Stimulated activated naive CD8-positive, alpha-beta T cell treated with anti-CD3 and anti-CD28 coated beads, Interleukin-15, amount 100 ng/mL, for 72 hours (primary cell): ENCODE measurements around the gene LLGL1.

ENCODE experiments used
- ATAC-seq: fragments of 150-1000 bp; cut with Tn5 transposase; 2 replicates; pipeline ENCODE4 v1.10.0; 2021; ENCODE audit warnings: mild to moderate bottlenecking, moderate library complexity
- DNase-seq, 2 donors: peaks; one replicate each; pipeline ENCODE4 v3.0.0; 2021 to 2022
- H3K27ac Mint-ChIP-seq, 2 donors: one replicate each; pipeline ENCODE4 v1.8.0; 2022; ENCODE audit warnings: mild to moderate bottlenecking in 2 of 2, mixed read lengths in 2 of 2, moderate library complexity in 2 of 2
- H3K27me3 Mint-ChIP-seq: one replicate; pipeline ENCODE4 v1.8.0; 2022; ENCODE audit warnings: mixed read lengths
- H3K4me1 Mint-ChIP-seq: one replicate; pipeline ENCODE4 v1.8.0; 2022; ENCODE audit warnings: mild to moderate bottlenecking, mixed read lengths
- H3K4me3 Mint-ChIP-seq, 2 donors: one replicate each; pipeline ENCODE4 v1.8.0; 2022; ENCODE audit warnings: mild to moderate bottlenecking in 2 of 2, mixed read lengths in 2 of 2, moderate library complexity in 1 of 2
- H3K9me3 Mint-ChIP-seq, 2 donors: one replicate each; pipeline ENCODE4 v1.8.0; 2022; ENCODE audit warnings: mixed read lengths in 2 of 2

The LLGL1 gene

GRCh38 chr17:18250708-18251107 is 25.3 kb downstream of the LLGL1 start:
- H3K27ac Mint-ChIP-seq: peak overlapping the region in 1 of 2 donors; percentile 86
- H3K9me3 Mint-ChIP-seq: no peaks in the 10 kb centered on the region
- ATAC-seq (no peak), DNase-seq (no peak)
- no peaks in the 10 kb centered on the region for H3K27me3 Mint-ChIP-seq
- no peak overlapping the region for H3K4me3 Mint-ChIP-seq
- H3K4me1 Mint-ChIP-seq: peaks cover 21% of the 10 kb centered on the region

GRCh38 chr17:18251204-18251603 is 25.8 kb downstream of the LLGL1 start:
- no peak for DNase-seq
- no peak for ATAC-seq
- H3K27ac Mint-ChIP-seq: peak overlapping the region in 1 of 2 donors; percentile 67
- peaks cover 21% of the 10 kb centered on the region for H3K4me1 Mint-ChIP-seq
- H3K27me3 Mint-ChIP-seq: no peaks in the 10 kb centered on the region
- no peaks in the 10 kb centered on the region for H3K9me3 Mint-ChIP-seq
- H3K4me3 Mint-ChIP-seq: no peak overlapping the region

GRCh38 chr17:18252160-18252559 is 26.7 kb downstream of the LLGL1 start:
- DNase-seq: no peak
- no peaks in the 10 kb centered on the region for H3K9me3 Mint-ChIP-seq
- H3K27me3 Mint-ChIP-seq: no peaks in the 10 kb centered on the region
- H3K4me3 Mint-ChIP-seq: no peak overlapping the region
- no peak for ATAC-seq
- no peak overlapping the region for H3K27ac Mint-ChIP-seq
- H3K4me1 Mint-ChIP-seq: peaks cover 30% of the 10 kb centered on the region

- Mint-ChIP-seq H3K9me3 (no peaks in the 10 kb centered on the region), H3K27me3 (no peaks in the 10 kb centered on the region), H3K4me1 (peaks cover 35% of the 10 kb centered on the region), H3K4me3 (no peak overlapping the region), H3K27ac (peak overlapping the region in 1 of 2 donors; percentile 80)
- no peak for DNase-seq
- ATAC-seq: no peak
Measured at GRCh38 chr17:18253187-18253884, 27.9 kb downstream of the LLGL1 start.

- Mint-ChIP-seq H3K27ac (peak overlapping the region in 1 of 2 donors; percentile 53), H3K27me3 (no peaks in the 10 kb centered on the region), H3K4me3 (no peak overlapping the region), H3K9me3 (no peaks in the 10 kb centered on the region), H3K4me1 (peaks cover 26% of the 10 kb centered on the region)
- ATAC-seq: no peak
- no peak for DNase-seq
Measured at GRCh38 chr17:18253947-18254821, 28.7 kb downstream of the LLGL1 start.

GRCh38 chr17:18254888-18255649 is 29.6 kb downstream of the LLGL1 start:
- no peak for DNase-seq
- no peak overlapping the region for H3K27ac Mint-ChIP-seq
- H3K4me3 Mint-ChIP-seq: no peak overlapping the region
- no peaks in the 10 kb centered on the region for H3K9me3 Mint-ChIP-seq
- H3K27me3 Mint-ChIP-seq: no peaks in the 10 kb centered on the region
- no peak for ATAC-seq
- H3K4me1 Mint-ChIP-seq: peaks cover 32% of the 10 kb centered on the region

GRCh38 chr17:18256351-18256750 is 30.9 kb downstream of the LLGL1 start:
- H3K27me3 Mint-ChIP-seq: no peaks in the 10 kb centered on the region
- H3K4me3 Mint-ChIP-seq: peak overlapping the region in 1 of 2 donors; percentile 100
- no peaks in the 10 kb centered on the region for H3K9me3 Mint-ChIP-seq
- no peak for ATAC-seq
- H3K4me1 Mint-ChIP-seq: peaks cover 29% of the 10 kb centered on the region
- DNase-seq: no peak
- no peak overlapping the region for H3K27ac Mint-ChIP-seq

GRCh38 chr17:18256776-18257175 is 31.3 kb downstream of the LLGL1 start:
- Mint-ChIP-seq H3K9me3 (no peaks in the 10 kb centered on the region), H3K27me3 (no peaks in the 10 kb centered on the region), H3K4me3 (peak overlapping the region; percentile 99 to 100), H3K4me1 (peaks cover 33% of the 10 kb centered on the region), H3K27ac (peak overlapping the region in 1 of 2 donors; percentile 97)
- DNase-seq (no peak), ATAC-seq (no peak)

- Mint-ChIP-seq H3K4me1 (peaks cover 40% of the 10 kb centered on the region), H3K4me3 (peak overlapping the region; percentile 99 to 100), H3K27me3 (no peaks in the 10 kb centered on the region), H3K27ac (peak overlapping the region; percentile 97), H3K9me3 (no peaks in the 10 kb centered on the region)
- no peak for ATAC-seq
- DNase-seq: peak in 1 of 2 donors; percentile 36
Measured at GRCh38 chr17:18257268-18257981, 32.0 kb downstream of the LLGL1 start.

GRCh38 chr17:18257982-18258355 is 32.5 kb downstream of the LLGL1 start:
- no peaks in the 10 kb centered on the region for H3K27me3 Mint-ChIP-seq
- ATAC-seq (peak; percentile 52), DNase-seq (peak; percentile 56 to 61)
- peaks cover 43% of the 10 kb centered on the region for H3K4me1 Mint-ChIP-seq
- no peaks in the 10 kb centered on the region for H3K9me3 Mint-ChIP-seq
- peak overlapping the region; percentile 97 for H3K27ac Mint-ChIP-seq
- H3K4me3 Mint-ChIP-seq: peak overlapping the region; percentile 99 to 100

GRCh38 chr17:18258356-18259038 is 33.1 kb downstream of the LLGL1 start, which contains the start of gene FLII:
FLII (minus strand) TSS chr17:18258738; CDS start chr17:18258690, 48 bp downstream.
- ATAC-seq: peak; percentile 31
- H3K27me3 Mint-ChIP-seq: no peaks in the 10 kb centered on the region
- peaks cover 43% of the 10 kb centered on the region for H3K4me1 Mint-ChIP-seq
- no peaks in the 10 kb centered on the region for H3K9me3 Mint-ChIP-seq
- peak within 1 kb of the TSS; percentile 97 for H3K27ac Mint-ChIP-seq
- peak within 1 kb of the TSS; percentile 99 to 100 for H3K4me3 Mint-ChIP-seq
- peak; percentile 39 to 56 for DNase-seq

- Mint-ChIP-seq H3K27me3 (no peaks in the 10 kb centered on the region), H3K4me3 (peak overlapping the region; percentile 86 to 90), H3K4me1 (peaks cover 43% of the 10 kb centered on the region), H3K9me3 (no peaks in the 10 kb centered on the region), H3K27ac (peak overlapping the region; percentile 92 to 98)
- DNase-seq: no peak
- ATAC-seq: peak; percentile 1
Measured at GRCh38 chr17:18259621-18260331, 34.3 kb downstream of the LLGL1 start.

GRCh38 chr17:18260332-18261145 is 35.1 kb downstream of the LLGL1 start, which contains the start of gene MIEF2:
MIEF2 (plus strand) TSS chr17:18260662; CDS start chr17:18262721, 2,059 bp downstream.
- peak; percentile 90 for ATAC-seq
- no peaks in the 10 kb centered on the region for H3K27me3 Mint-ChIP-seq
- no peaks in the 10 kb centered on the region for H3K9me3 Mint-ChIP-seq
- H3K27ac Mint-ChIP-seq: peak within 1 kb of the TSS; percentile 93 to 98
- peaks cover 43% of the 10 kb centered on the region for H3K4me1 Mint-ChIP-seq
- peak; percentile 92 to 94 for DNase-seq
- H3K4me3 Mint-ChIP-seq: peak within 1 kb of the TSS; percentile 86 to 90
